RWPE1 (cell line): ENCODE results near the gene DOK6.

ENCODE experiments used
- CTCF ChIA-PET: fragments of 350-600 bp; sonication (Branson Sonifier 250); formaldehyde crosslinking; extraction: SDS; loops from one replicate; lab custom pipeline; 2021; lab: Yijun Ruan, JAX
- POLR2A ChIA-PET: fragments of 400-600 bp; formaldehyde crosslinking; extraction: SDS; loops from one replicate; lab custom pipeline; 2020; ENCODE audit warnings: antibody characterized with exemption; ENCODE audit not compliant: low non-redundant PET; lab: Yijun Ruan, JAX
- DNase-seq: peaks from one replicate; pipeline ENCODE4 v3.0.0; 2012; ENCODE audit warnings: low spot score
- H3K27ac ChIP-seq: fragments of 450-650 bp; 2 replicates; pipeline ENCODE4 v1.5.1; 2017
- TF ChIP-seq, protein P1 (sequence below): fragments of 450-650 bp; conservative IDR thresholded peaks from 2 replicates; pipeline ENCODE4 v1.5.1; 2017; ENCODE audit warnings: low read depth, mild to moderate bottlenecking

Gene DOK6

DNA sequence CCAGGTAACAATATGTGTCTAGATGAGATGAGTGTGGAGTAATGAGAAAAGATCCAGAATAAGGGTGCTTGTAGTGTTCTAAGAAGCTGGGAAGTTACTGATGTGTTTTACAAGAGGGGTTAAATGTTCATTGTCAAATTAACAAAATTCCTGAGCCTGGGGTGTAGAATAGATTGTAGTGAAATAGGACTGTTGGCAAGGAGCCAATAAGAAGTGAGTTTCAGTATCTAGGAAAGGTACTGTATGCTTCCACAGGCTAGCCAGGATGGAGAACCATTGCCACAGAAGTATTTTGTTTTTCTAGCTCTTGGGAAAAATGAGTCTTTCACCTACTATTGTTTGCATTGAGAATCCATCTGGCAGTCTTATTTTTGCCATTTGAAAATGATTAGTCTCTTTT, 10.5 kb downstream of the DOK6 start:
- CTCF ChIA-PET, result interaction anchor here (0.6 kb wide), 1 partner anchor 14 kb away, joined by 4 read pairs; no protein-coding TSS in a partner anchor

DNA sequence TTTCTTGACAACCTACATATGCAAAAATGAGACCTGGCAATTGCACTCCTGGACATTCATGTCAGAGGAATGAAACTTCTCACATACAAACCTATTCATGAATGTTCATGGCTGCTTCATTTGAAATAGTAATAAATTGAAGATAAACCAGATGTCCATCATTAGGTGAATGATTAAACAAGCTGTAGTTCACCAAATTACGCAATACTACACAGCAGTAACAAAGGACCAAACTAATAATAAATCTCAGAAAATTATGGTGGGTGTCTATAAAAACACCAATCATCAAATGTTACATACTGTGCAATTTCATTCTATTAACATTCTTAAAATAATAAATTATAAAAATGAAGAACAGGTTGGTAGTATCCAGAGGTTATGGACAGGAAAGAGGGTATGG, 13.5 kb downstream of the DOK6 start:
- POLR2A ChIA-PET, result no interaction called here
- CTCF ChIA-PET, result no interaction called here
- DNase-seq, result no peak
- H3K27ac ChIP-seq, result no peak overlapping the region
- TF ChIP-seq, protein P1, sequence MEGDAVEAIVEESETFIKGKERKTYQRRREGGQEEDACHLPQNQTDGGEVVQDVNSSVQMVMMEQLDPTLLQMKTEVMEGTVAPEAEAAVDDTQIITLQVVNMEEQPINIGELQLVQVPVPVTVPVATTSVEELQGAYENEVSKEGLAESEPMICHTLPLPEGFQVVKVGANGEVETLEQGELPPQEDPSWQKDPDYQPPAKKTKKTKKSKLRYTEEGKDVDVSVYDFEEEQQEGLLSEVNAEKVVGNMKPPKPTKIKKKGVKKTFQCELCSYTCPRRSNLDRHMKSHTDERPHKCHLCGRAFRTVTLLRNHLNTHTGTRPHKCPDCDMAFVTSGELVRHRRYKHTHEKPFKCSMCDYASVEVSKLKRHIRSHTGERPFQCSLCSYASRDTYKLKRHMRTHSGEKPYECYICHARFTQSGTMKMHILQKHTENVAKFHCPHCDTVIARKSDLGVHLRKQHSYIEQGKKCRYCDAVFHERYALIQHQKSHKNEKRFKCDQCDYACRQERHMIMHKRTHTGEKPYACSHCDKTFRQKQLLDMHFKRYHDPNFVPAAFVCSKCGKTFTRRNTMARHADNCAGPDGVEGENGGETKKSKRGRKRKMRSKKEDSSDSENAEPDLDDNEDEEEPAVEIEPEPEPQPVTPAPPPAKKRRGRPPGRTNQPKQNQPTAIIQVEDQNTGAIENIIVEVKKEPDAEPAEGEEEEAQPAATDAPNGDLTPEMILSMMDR, result no peak

More for the DNA sequence above, 10.5 kb downstream of the DOK6 start:
- POLR2A ChIA-PET, result no interaction called here
- no peak for DNase-seq
- TF ChIP-seq, protein P1, result no peak
- H3K27ac ChIP-seq, result no peak overlapping the region

DNA sequence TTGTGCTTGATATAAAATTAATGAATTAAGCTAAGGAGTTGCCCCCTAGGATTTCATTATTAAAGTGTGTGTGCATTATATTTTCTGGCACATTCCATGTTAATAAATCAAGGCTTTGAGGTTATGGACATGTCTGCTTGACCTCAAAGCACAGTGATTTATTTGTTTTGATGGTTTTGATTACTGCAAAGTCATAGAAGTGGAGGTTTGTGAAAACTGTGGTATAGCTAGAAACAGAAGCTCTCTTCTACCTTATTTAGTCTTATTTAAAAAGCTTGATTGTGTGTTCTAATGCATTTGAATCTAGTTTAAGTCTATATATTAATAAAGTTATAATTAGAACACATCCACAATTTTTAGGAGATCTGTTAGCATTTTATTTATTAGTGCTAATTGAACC, 32.2 kb downstream of the DOK6 start:
- TF ChIP-seq, protein P1, result no peak
- DNase-seq, result no peak
- ChIA-PET CTCF (no interaction called here), POLR2A (no interaction called here)
- H3K27ac ChIP-seq, result no peak overlapping the region

DNA sequence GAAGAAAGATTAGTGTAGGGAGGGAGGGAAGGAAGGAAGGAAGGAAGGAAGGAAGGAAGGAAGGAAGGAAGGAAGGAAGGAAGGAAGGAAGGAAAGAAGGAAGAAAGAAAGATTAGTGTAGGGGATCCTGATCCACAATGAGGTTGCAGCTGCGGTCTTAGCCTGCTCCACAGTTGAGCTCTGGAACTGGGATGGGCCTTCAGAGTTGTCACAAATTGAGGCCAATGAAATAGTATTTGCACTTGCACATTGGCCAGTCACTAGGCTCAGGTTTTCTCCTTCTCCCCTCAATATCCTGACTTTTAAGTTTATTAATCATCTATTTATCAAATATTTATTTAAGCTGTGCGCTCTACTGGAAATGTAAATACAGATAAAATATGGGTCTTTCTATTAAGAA, 34.3 kb downstream of the DOK6 start:
- ChIA-PET CTCF (no interaction called here), POLR2A (no interaction called here)
- no peak for DNase-seq
- TF ChIP-seq, protein P1, result no peak
- H3K27ac ChIP-seq, result no peak overlapping the region

DNA sequence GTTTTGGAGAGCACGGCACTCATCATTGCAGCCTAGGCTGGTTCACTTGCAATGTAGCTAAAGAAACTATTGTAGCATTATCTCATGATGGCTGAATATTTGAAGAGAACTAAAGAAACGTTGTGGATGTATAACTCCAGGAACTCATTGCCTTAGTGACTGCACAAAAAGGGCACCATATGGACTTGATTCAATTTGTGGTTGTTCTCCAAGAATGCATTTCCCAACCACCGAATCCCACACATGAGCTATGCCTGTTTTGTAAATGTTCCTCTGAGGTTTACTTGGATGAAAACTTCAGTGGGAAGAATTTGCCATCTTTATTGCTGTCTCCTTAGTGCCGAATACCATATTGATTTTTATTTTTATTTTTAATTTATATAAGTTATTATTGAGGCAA, 43.5 kb downstream of the DOK6 start:
- no peak overlapping the region for H3K27ac ChIP-seq
- POLR2A ChIA-PET, result no interaction called here
- CTCF ChIA-PET, result no interaction called here
- TF ChIP-seq, protein P1, result no peak
- DNase-seq, result no peak

DNA sequence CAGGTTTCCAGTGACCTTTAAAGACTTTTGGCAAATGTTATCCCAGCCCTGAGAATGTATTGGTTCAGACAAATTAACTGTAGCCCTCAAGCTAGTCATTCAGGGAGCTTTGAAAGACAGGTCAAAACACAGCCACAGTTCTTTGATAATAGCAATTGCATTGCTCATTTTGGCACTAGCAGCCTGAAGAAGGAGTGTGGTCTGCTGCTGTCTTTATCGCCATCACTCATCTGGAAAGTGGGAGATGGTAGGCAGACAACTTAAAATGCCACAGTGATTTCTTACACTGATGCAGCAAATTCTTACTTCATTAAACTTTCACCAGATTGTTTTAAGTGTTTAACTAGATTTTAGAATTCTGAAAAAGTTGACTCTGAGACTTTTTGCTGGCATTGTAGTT, 47.2 kb downstream of the DOK6 start:
- no peak for DNase-seq
- ChIA-PET CTCF (no interaction called here), POLR2A (no interaction called here)
- no peak overlapping the region for H3K27ac ChIP-seq
- TF ChIP-seq, protein P1, result no peak

DNA sequence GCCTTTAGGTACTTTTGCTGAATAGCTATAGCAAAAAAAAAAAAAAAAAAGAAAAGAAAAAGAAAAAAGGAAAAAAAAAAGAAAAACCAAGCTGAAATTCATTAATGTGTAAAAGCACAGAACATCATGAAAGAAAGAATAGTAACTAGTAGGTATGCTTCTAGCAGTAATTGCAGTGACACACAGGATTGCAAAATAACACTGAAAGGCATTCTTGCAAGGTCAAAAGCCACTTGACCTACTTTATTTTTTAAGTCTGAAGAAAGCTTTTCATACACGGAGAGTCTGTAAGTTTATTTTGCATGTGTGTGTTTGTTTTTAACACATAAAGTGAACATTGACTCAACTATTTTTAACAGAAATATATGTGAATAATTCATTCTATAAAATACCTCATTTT, 54.4 kb downstream of the DOK6 start:
- TF ChIP-seq, protein P1, result no peak
- CTCF ChIA-PET, result no interaction called here
- no peak overlapping the region for H3K27ac ChIP-seq

More for the DNA sequence above, 54.4 kb downstream of the DOK6 start:
- no peak for DNase-seq
- POLR2A ChIA-PET, result no interaction called here
